A549 (cell line): ENCODE results near the gene CCDC121.

Source experiments
- CHD2 ChIP-seq: fragments of 150-350 bp; IDR thresholded peaks from 2 replicates; pipeline ENCODE4 v1.6.1; 2014; ENCODE audit warnings: low read length; ENCODE audit not compliant: partially characterized antibody
- EP300 ChIP-seq, 2 experiments: fragments of >200 bp; sonication (Bioruptor Twin); formaldehyde crosslinking; IDR thresholded peaks; 2 replicates in 1 of 2; 3 replicates in 1 of 2; pipeline ENCODE4 v1.6.1; 2016 to 2017
- HDAC2 ChIP-seq: fragments of 200-600 bp; sonication (generic); IDR thresholded peaks from 2 replicates; pipeline ENCODE4 v1.6.1; 2016
- JUN ChIP-seq, 2 experiments: fragments of >200 bp; sonication (Bioruptor Twin); formaldehyde crosslinking; IDR thresholded peaks; 2 replicates in 1 of 2; 3 replicates in 1 of 2; pipeline ENCODE4 v1.6.1; 2016 to 2017
- KDM1A ChIP-seq: fragments of 200-600 bp; sonication (generic); IDR thresholded peaks from 2 replicates; pipeline ENCODE4 v1.6.1; 2016; ENCODE audit warnings: low read depth, mild to moderate bottlenecking
- MAZ ChIP-seq: fragments of 150-350 bp; IDR thresholded peaks from 2 replicates; pipeline ENCODE4 v1.6.1; 2014; ENCODE audit warnings: antibody characterized with exemption, low read depth, low read length, borderline replicate concordance
- POLR2A ChIP-seq: IDR thresholded peaks from 2 replicates; pipeline ENCODE4 v1.6.1; 2012; ENCODE audit warnings: mild to moderate bottlenecking, low read length
- REST ChIP-seq: fragments of 200-600 bp; sonication (generic); IDR thresholded peaks from 2 replicates; pipeline ENCODE4 v1.6.1; 2016; ENCODE audit warnings: antibody characterized with exemption, mild to moderate bottlenecking, moderate library complexity
- RFX5 ChIP-seq: fragments of 450-650 bp; IDR thresholded peaks from 2 replicates; pipeline ENCODE4 v1.7.1; 2014; ENCODE audit warnings: antibody characterized with exemption, mild to moderate bottlenecking, moderate library complexity
- RNF2 ChIP-seq: fragments of 200-600 bp; sonication (generic); IDR thresholded peaks from 2 replicates; pipeline ENCODE4 v1.6.1; 2016; ENCODE audit warnings: low read depth, mild to moderate bottlenecking, antibody characterized with exemption, moderate library complexity, borderline replicate concordance
- SMC3 ChIP-seq: fragments of >200 bp; sonication (Bioruptor Twin); formaldehyde crosslinking; IDR thresholded peaks from 3 replicates; pipeline ENCODE4 v1.6.1; 2018; ENCODE audit warnings: inconsistent platforms
- SREBF2 ChIP-seq: fragments of 450-650 bp; IDR thresholded peaks from 2 replicates; pipeline ENCODE4 v1.6.1; 2014; ENCODE audit warnings: mild to moderate bottlenecking, moderate library complexity
- TF ChIP-seq, protein P1 (sequence below): fragments of >200 bp; sonication (Bioruptor Twin); formaldehyde crosslinking; IDR thresholded peaks from 3 replicates; pipeline ENCODE4 v1.5.1; 2016

GRCh38 chr2:27582129-27582694, 46.6 kb downstream of the CCDC121 start:
- TF ChIP-seq, protein P1, sequence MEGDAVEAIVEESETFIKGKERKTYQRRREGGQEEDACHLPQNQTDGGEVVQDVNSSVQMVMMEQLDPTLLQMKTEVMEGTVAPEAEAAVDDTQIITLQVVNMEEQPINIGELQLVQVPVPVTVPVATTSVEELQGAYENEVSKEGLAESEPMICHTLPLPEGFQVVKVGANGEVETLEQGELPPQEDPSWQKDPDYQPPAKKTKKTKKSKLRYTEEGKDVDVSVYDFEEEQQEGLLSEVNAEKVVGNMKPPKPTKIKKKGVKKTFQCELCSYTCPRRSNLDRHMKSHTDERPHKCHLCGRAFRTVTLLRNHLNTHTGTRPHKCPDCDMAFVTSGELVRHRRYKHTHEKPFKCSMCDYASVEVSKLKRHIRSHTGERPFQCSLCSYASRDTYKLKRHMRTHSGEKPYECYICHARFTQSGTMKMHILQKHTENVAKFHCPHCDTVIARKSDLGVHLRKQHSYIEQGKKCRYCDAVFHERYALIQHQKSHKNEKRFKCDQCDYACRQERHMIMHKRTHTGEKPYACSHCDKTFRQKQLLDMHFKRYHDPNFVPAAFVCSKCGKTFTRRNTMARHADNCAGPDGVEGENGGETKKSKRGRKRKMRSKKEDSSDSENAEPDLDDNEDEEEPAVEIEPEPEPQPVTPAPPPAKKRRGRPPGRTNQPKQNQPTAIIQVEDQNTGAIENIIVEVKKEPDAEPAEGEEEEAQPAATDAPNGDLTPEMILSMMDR: no peak
- TF ChIP-seq REST: no peak
- TF ChIP-seq POLR2A: no peak
- no peak for TF ChIP-seq MAZ
- TF ChIP-seq KDM1A: no peak
- TF ChIP-seq RNF2: no peak
- no peak for TF ChIP-seq HDAC2
- TF ChIP-seq SMC3: no peak
- no peak for TF ChIP-seq EP300 (IDR thresholded peaks at IDR 0.05)
- no peak for TF ChIP-seq SREBF2
- TF ChIP-seq JUN (IDR thresholded peaks at IDR 0.05): no peak
- no peak for TF ChIP-seq CHD2
- no peak for TF ChIP-seq RFX5
